Keratinocyte (primary cell): ENCODE measurements around the gene ADAD2.

Experiments used
- CTCF ChIP-seq, 3 experiments: IDR thresholded peaks in 1 of 3; conservative IDR thresholded peaks in 1 of 3; optimal IDR thresholded peaks in 1 of 3; 2 replicates in 2 of 3; 3 replicates in 1 of 3; pipeline versions ENCODE3 to v1.5.1; 2011; ENCODE audit warnings: low read length in 3 of 3, mild to moderate bottlenecking in 3 of 3, moderate library complexity in 2 of 3, control low read depth in 1 of 3, inconsistent platforms in 1 of 3; ENCODE audit not compliant: insufficient read depth in 2 of 3; ENCODE audit errors: extremely low read depth in 1 of 3
- EZH2 ChIP-seq: IDR thresholded peaks from one replicate; pipeline ENCODE4 v1.6.1; 2012; ENCODE audit warnings: inconsistent platforms, mild to moderate bottlenecking, low read length, moderate library complexity

- no peak for TF ChIP-seq CTCF (optimal IDR thresholded peaks at IDR 0.05 in 1 of 3, IDR thresholded peaks at IDR 0.05 in 1 of 3, conservative IDR thresholded peaks at IDR 0.05 in 1 of 3; ENCODE audit: extremely low read depth in 1 of 3, insufficient read depth in 2 of 3, low read length in 3 of 3)
- TF ChIP-seq EZH2, result no peak
Observed at GRCh38 chr16:84225126-84225525, 34.2 kb downstream of the ADAD2 start.
